Epithelial cell of prostate (primary cell): ENCODE data around the gene ADAMTS16.

Experiments used
- DNase-seq: peaks from one replicate; pipeline ENCODE4 v3.0.0-alpha.2; 2011; ENCODE audit warnings: low read depth, low spot score
- H3K27ac ChIP-seq: fragments of 450-650 bp; 2 replicates; pipeline ENCODE4 v1.5.1; 2017; ENCODE audit warnings: mild to moderate bottlenecking

The ADAMTS16 gene

GRCh38 chr5:5363045-5363444 lies 222.9 kb downstream of the ADAMTS16 start:
- H3K27ac ChIP-seq, result no peak overlapping the region
- no peak for DNase-seq

- no peak for DNase-seq
Measured at GRCh38 chr5:5364932-5365331, 224.8 kb downstream of the ADAMTS16 start.

GRCh38 chr5:5367739-5368138 lies 227.6 kb downstream of the ADAMTS16 start:
- DNase-seq, result no peak
- H3K27ac ChIP-seq, result no peak overlapping the region

More at GRCh38 chr5:5364932-5365331, 224.8 kb downstream of the ADAMTS16 start:
- no peak overlapping the region for H3K27ac ChIP-seq

- DNase-seq, result no peak
- no peak overlapping the region for H3K27ac ChIP-seq
Measured at GRCh38 chr5:5369051-5369605, 229.0 kb downstream of the ADAMTS16 start.
